Keratinocyte (primary cell): ENCODE data around the gene MAGI3.

Experiments
- CTCF ChIP-seq, 3 experiments: IDR thresholded peaks in 1 of 3; conservative IDR thresholded peaks in 1 of 3; optimal IDR thresholded peaks in 1 of 3; 2 replicates in 2 of 3; 3 replicates in 1 of 3; pipeline versions ENCODE3 to v1.5.1; 2011; ENCODE audit warnings: low read length in 3 of 3, mild to moderate bottlenecking in 3 of 3, moderate library complexity in 2 of 3, control low read depth in 1 of 3, inconsistent platforms in 1 of 3; ENCODE audit not compliant: insufficient read depth in 2 of 3; ENCODE audit errors: extremely low read depth in 1 of 3
- EZH2 ChIP-seq: IDR thresholded peaks from one replicate; pipeline ENCODE4 v1.6.1; 2012; ENCODE audit warnings: inconsistent platforms, mild to moderate bottlenecking, low read length, moderate library complexity

GRCh38 chr1:113663165-113663951, 273.0 kb downstream of the MAGI3 start:
- TF ChIP-seq CTCF (optimal IDR thresholded peaks at IDR 0.05 in 1 of 3, IDR thresholded peaks at IDR 0.05 in 1 of 3, conservative IDR thresholded peaks at IDR 0.05 in 1 of 3; ENCODE audit: extremely low read depth in 1 of 3, insufficient read depth in 2 of 3, low read length in 3 of 3) (no peak), EZH2 (no peak)
